Stimulated activated CD4-positive, alpha-beta T cell treated with anti-CD3 and anti-CD28 coated beads, Interleukin-1b, Interleukin-23, amount 100 ng/mL, for 24 hours (primary cell): Measurements from ENCODE around the gene SLC30A2.

ENCODE experiments used
- DNase-seq, 4 experiments: peaks; one replicate each; pipeline ENCODE4 v3.0.0-alpha.2; 2020; ENCODE audit warnings: low read depth in 4 of 4, low spot score in 1 of 4

Gene SLC30A2

DNA sequence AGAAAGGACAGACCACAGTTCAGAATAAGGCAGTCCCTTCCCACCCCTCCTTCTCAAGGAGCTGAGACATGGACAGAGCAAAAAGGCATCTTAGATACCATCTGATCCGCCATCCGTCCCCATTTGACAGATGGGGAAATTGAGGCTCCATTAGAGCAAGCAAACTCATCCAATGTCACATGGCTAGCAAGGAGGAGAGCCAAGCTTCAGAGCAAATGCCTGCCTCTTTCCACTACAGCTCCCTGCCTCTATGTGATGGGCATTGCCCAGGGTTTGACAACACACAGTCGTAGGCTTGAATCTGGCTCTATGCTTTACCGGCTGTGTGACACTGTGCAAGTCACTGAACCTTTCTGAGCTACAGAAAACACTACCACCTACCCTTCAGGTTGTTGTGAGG is 3.9 kb downstream of the SLC30A2 start:
- no peak for DNase-seq

DNA sequence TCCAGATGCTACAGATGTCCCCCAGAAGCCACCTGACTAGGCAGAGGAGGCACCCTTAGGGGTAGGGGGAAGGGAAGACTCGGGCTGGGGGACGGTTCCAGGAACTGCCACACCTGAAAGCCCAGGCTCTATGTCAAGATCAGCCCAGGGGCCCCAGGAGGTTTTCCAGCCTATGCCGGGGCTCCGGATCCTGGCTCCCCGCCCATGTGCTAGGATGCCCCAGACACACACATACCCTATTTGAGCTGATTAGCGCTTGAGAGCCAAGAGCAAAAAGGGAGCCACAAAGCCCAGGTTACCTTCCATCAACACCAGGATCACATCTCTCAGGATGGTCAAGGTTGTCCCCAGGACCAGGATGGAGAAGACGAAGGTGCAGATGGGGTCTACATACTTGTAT is 4.5 kb downstream of the SLC30A2 start:
- no peak for DNase-seq

DNA sequence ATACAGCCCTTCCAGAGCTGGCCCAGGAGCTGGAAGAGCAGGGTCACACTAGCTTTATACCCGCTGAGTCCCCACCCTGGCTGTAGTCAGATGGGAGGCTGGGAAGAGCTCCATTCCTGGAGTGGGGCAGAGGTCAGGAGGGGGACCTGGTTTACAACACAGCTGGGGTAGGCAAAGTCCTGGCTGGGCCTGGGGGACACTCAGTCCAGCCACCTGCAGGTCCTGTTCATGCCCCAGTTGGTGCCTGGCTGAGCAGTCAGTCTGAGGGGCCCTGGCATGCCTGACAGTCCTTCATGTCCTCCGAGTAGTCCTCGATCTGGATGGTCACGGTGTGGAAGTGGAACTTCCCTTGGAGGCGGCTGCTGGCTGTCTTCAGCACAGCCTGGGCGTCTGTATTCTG is 7.0 kb downstream of the SLC30A2 start:
- DNase-seq = no peak

DNA sequence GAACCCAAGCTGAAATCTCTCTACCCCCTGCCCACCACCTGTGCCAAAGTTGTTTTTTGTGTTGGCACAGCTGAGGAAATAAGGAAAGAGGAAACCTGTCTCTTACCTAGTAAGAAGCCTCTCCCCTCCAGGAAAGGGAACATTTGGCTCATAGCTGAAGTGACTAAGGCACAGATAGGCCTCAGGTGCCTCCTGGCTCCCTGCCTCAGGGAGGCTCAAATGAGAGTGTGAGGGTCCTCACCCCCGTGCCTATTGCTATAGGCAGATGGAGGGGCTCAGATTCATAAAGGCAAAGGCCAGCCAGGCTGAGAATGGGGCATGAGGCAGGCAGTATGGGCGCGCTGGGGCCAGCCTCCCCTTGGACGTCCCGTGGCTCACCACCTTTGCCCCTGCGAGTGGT is 7.4 kb downstream of the SLC30A2 start:
- no peak for DNase-seq

DNA sequence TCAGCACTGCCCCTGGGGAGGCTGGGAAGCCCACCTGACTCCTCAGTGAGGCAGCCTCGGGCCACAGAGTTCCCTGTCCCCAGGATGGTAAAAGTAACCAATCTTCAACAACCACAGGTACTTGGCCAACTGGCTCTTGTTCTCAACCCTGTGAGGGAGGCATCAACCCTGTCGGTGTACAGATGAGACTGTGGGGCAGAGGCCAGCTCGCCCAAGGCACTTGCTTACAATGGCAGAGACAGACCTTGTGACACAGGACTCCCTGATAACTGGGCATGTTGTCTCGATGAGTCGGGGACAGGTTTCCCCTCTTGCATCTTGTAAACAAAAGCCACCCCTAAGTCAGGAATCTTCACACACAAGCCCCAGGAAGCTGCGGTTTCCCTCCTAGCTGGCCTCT is 8.0 kb downstream of the SLC30A2 start:
- DNase-seq = no peak

DNA sequence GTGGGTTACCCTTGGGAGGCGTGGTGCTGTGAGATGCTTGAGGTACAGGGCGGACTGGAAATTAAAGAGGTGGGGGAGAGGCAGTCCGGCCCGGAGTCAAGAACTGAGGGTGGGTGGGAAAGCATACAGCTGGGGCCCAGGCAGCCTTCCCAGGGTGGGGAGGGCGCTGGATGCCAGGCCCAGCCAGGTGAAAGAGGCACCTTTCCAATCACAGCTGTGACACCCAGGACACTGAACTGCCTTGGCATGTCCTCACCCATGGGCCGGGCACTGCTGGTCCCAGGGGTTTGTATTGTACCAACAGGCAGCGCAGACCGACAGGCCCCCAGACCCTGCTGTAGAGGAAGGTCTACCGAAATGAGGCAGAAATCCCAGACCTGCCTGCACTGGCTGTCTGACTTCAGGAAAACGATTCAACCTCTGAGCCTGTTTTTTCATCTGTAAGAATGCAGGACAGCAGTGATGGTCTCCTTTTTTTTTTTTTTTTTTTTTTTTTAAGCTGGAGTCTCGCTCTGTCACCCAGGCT is 9.1 kb downstream of the SLC30A2 start:
- DNase-seq = no peak

DNA sequence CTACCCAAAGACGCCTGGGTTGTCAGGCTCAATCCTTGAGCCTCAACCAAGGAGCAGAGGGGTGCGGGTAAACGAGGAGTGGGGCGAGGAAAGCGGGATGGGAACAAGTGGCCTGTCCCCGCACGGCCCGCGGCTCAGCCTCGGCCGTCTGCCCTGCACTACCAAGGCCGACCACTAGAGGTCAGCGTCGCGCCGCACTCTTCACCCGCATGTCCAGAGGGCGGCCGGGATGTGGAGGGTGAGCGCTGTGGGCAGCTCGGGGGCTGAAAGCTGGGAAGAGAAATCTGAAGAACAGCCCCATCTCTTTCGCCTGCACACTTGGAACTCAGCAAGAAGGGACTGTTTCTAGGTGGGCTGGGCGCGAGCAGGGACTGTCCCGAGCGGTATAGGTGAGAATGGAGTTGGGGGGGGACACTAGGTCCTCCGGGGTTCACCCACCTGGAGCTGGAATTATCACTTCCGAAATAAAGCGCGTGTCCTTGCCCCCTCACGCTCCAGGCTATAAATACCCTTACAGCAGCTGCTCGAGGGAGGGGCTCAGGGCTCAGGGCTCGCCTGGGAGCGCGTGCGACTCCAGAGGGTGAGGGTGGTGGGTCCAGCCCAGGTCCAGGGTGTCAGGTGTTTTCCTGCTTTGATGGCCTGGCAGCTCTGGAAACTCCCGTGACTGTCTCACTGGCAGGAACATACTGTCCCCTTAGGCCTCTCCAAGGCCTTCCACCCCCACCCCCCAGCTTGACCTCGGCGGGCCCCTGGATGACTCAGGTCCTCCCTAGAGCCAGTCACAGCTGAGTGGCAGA is 9.8 kb downstream of the SLC30A2 start:
- DNase-seq = peak; percentile 56 to 69 (median 60)

DNA sequence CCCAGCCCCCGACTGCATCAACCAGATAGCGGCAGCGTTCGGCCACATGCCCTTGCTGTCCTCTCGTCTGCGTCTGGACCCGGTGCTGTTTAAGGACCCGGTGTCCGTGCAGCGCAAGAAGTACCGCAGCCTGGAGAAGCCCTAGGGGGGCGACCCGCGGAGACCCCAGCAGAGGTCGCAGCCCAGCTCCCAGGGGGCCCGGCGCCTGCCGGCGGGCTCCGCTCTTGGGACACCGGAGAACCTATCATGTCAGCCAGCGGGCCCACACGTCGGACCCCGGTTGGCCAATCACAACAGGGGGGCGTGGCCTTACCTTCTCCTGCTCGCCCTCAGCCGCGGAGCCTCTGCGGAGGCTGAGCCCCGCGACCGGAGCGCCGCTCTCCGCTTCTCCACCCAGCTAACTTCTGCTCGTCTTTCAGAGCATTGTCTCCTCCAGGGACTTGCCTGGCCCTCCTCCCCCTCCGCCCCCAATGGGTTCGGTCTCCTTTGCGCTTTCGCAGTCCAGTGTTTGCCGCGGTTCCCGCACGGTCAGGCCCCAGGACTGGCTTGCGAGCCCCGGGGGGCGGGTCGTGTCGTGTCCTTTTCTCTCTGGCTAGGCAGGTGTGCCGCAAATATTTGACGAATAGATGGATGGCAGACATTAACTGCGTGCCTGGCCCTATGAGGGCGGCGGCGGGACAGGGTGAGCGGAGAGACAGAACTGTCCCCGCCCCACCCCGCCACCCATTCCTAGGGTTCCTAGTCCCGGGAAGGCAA is 10.5 kb downstream of the SLC30A2 start:
- peak; percentile 81 to 96 (median 86) for DNase-seq

DNA sequence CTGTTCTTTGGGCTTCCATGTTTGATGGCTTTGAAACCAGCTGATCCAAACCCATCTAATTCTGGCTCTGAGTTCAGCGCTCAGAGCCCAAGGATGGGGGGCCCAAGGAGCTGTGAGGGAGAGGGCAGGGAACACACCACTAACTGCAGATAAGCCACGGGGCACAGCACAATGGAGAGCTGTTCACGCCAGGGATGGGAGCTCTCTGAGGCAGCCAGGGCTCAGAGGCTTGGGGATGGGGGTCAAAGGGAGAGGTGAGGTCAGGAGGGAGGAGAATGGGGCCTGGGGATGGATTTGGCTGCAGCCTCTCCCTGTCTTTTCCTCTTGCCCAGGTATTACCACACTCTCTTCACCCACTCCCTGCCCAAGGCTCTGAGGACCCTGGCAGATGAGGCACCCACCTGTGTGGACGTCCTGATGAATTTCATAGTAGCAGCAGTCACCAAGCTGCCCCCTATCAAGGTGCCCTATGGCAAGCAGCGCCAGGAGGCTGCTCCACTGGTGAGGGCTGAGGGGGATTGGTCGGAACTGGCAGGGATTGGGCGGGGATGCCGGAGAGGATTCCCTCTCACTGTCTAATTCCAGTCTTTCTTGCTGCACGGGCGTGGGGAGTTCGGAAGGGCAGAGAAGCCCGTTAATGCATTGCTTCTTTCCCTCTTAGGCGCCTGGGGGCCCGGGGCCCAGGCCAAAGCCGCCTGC is 11.3 kb downstream of the SLC30A2 start:
- no peak for DNase-seq

DNA sequence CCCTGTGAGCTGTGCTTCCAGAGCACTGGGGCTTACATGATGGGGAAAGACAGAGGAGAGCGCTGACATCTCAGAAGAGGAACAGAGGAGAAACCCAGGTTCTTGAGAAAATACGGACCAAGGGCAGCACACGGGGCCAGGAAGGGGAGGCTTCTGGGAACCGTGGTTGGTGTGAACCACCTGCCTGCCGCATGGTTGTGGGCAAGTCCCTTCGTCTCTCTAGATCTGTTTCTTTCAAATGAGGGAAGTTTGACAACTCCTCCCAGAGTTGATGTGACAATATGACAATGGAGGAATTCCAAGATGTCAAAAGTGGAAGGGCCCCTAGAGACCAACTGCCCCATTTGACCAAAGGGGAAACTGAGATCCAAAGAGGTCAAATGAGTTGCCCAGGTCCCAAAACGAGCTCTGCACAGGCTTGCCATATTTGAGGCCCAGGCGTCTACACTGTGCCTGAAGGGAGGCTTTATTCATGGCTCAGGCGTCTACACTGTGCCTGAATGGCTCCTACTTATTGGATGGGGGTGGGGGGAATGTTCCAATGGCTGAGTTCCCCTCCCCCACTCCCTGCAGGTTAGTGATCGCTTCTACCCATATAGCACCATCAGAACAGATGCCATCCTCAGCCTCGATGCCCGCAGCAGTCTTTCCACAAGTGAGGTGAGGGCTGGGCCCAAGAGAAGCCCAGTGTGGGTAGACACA is 13.1 kb downstream of the SLC30A2 start:
- DNase-seq = no peak

DNA sequence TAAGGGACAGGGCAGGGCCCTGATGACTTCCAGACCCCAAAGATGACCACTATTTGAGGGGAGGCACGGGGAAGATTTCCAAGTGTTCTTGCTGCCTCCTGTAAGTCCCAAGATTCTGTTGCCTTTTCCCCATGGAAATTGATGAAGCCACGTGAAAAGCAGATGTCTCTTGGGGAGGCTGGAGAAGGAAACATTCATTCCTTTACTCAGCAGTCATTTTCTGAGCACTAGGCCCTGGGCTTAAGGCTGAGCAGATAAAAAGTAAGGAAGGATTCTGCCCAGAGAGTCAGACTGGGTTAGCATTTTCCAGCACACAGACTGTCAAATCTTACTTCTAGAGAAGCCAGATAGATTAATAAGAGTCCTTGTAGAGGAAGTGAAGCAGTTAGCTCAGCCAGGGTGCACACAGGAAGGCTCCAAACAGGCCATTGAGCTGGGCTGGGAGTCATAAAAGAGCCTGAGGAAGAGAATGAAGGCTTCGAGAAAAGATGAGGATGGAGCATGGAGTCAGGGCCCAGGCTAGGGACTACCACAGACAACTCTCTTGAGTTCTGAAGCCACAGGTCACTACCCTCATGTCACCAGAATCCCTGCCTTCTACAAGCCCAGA is 14.2 kb downstream of the SLC30A2 start:
- no peak for DNase-seq

DNA sequence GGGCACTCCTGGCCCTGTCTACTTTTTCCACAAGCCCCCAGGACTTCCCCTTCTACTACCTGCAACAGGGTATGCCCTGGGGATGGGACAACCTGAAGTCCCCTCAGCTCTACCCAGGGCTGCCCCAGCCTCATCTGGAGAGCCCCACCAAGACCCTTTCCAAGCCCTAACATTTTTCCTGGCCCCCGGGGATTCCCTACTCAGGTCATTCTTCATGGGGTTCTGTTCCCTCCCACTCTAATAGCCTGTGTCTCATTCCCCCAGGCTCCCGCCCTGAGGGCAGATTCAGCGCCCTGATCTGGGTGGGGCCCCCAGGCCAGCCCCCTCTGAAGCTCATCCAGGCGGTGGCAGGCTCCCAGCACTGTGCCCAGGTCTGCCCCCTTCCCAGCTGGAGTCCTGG is 14.7 kb downstream of the SLC30A2 start:
- no peak for DNase-seq

DNA sequence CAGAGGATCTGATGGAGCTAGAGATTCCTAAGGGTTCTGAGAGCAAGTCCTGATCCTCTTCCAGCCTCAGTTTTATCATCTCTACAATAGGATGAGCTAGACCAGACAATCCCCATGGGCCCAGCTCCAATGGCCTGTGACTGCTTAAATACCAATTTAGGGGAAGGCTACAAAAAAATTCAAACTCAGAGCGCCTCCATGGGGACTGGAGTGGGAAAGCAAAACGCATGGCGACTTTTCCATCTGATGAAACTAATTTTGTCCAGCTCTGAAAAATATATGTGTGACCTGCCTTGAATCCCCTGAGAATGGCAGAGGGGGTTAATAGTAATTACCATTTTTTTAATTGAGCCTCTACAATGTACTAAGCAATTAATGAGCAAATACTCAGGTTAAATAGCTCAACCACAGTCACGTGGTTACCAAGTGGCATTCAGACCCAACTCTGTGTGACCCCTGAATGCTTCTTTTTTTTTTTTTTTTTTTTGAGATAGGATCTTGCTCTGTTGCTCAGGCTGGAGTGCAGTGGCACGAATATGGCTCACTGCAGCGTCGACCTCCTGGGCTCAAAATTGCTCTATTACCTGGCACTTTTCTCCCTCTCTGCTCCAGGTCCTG is 15.9 kb downstream of the SLC30A2 start:
- DNase-seq = no peak

DNA sequence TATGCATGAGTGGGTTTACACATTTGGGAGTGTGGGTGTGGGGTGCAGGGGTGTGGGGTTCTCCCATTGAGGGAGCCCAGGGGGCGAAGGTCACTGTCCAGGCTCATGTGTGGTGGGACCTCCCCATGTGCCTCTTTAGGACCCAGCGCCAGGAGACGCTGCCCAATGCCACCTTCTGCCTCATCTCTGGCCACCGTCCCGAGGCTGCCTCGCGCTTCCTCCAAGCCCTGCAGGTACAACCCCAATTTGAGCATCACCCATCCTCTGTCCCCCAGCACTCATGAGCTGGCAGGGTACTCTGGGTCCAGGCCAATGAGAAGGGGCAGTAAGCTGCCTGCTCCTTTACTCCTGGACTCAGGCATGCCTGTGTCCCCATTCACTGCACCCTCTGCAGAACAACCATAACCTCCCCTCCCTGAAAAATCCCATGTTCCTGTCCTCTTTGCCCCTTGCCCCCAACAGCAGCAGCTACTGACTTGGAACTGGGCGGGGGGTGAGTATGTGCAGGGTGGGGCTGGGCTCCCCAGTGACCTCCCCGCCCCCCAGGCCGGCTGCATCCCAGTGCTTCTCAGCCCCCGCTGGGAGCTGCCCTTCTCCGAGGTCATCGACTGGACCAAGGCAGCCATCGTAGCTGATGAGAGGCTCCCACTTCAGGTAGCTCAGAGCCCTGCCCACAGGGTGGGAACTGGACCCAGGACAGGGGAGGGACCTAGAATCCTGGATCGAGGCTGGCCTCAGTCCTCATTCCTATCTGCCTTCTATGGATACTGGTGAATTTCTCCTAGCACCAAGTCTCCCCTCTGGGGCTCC is 16.7 kb downstream of the SLC30A2 start:
- no peak for DNase-seq

DNA sequence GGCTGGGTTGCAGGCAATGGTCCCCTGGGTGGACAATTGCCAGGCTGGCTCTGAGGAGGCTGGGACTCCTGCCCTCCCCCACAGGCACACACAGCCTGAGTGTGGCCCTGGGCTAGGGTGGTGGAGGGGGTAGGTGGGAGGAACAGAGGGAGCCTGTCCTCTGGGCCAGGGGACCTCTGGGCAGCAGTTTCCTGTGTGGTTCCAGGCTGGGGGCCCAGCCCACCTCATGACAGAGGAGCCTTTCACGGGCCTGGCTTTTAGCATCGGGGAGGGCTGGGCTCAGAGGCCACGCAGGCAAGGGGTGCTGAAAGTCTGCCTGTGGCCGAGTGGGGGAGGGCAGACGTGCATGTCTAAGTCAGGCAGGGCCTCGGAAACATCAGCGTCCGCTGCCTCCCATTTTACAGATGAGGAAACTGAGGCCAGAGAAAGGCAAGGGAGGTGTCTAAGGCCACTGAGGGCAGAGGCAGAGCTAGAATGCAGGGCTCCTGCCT is 17.4 kb downstream of the SLC30A2 start:
- DNase-seq = no peak

DNA sequence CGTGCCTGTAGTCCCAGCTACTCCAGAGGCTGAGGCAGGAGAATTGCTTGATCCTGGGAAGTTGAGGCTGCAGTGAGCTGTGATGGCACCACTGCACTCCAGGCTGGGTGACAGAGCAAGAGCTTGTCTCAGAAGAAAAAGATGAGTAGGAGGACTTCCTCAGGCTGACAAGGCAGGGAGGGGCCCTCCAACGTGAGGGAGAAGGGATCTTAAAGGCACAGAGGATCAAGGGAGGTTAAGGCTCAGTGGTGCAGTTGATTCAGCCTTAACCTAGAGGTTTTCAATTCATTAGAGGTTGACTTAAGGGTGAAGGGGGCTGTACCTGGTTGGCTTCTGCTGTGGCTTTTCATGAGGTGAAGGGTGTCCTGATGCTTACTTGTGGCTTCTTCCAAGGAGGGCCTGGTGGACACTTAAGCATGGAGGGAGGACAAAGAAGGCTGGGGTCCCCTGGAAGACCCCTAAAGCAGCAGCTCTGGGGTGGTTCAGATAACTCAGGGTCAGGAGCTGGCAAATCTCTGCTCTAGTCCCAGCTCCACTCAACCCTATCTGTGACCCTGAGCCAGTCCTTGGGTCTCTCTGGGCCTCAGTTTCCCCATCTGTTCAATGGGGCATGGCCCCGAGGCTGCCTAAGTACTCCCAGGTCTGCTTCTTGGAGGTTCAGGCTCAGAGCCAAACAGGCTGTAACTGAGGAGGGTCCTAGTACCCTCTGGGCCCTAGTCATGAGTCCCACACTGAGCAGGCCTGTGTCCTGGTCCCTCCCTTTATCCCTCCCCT is 18.0 kb downstream of the SLC30A2 start:
- DNase-seq = no peak

DNA sequence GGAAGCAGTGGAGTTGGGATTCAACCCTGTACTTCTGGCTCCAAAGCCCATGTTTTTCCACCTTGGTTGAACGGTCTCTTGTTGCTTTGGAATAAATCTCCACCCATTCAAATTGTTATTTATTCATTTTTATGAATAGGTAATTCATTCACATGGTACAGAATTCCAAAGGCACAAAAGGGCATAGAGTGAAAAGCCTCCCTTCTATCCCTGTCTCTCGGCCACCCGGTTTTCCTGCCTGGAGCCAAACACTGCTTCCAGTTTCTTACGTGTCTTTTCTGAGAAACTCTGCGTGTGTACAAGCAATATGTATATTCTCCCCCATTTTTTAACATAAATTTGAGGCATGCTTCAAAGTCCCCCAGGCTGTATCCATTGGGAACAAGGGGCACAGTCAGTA is 20.4 kb downstream of the SLC30A2 start:
- no peak for DNase-seq

DNA sequence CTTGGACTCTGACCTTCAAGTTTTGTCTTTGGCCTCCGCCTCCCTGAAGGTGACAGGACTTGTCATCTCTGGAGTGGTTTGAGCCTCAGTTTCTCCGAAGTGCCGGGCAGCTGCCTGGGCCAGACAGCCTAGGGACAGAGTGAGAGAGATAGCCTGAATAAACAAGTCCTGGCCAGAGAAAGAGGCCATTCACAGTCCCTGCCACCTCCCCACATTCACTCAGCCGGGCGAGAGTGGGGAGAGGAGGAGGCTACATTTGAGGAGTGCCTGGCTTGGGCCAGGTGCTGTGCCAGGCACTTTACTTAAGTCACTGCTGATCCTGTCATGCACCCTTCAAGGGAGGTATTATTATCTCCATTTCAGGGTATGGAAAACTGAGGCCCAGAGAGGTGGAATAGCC is 20.9 kb downstream of the SLC30A2 start:
- no peak for DNase-seq

DNA sequence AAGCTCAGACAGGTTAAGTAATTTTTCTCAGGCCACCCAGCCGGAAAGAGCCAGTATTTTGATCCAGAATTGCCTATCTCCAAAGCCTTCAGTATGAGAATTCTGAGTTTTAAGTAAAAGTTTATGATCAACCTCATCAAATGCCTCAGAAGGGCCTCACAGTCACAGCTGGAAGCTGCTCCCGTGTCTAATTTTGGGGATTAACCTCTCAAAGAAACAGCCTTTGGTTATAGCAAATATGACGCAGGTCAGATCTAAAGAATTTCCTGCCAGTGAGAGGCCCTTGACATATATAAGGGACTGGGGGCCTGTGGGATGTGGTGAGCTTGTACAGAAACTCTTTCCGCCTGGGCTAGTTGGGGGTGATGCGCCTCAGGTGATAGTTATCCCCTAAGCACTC is 22.1 kb downstream of the SLC30A2 start:
- DNase-seq = no peak
